Lower leg skin (tissue), 3 donors: ENCODE results near the gene PDE4A.

ENCODE experiments used
- POLR2A ChIP-seq, 2 donors: fragments of 450-650 bp; IDR thresholded peaks; one replicate each; pipeline ENCODE4 v1.6.1; 2016 to 2017; ENCODE audit warnings: antibody characterized with exemption in 2 of 2, mild to moderate bottlenecking in 1 of 2, moderate library complexity in 1 of 2
- TF ChIP-seq, protein P1 (sequence below), 3 donors: fragments of 450-650 bp; IDR thresholded peaks; one replicate each; pipeline ENCODE4 v1.5.1; 2016; ENCODE audit warnings: antibody characterized with exemption in 3 of 3, mild to moderate bottlenecking in 3 of 3, moderate library complexity in 2 of 3

DNA sequence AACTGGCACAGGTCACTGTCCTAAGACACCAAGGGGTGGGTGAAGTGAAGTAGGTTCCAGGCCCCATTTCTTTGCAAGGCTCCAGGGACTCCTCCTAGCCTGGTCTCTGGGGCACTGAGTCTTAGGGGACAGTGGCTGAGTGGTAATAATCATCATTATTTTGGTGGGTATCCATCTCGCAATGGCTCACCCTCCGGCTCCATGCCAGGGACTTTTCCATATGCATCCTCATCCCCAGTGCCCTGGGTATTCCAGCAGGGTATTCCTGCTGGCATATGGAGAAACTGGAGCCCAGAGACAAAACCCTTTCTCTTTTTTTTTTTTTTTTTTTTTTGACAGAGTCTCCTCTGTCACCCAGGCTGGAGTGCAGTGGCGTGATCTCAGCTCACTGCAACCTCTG lies 2.5 kb downstream of the PDE4A start:
- no peak for TF ChIP-seq POLR2A (IDR thresholded peaks at IDR 0.05)
- TF ChIP-seq, protein P1, sequence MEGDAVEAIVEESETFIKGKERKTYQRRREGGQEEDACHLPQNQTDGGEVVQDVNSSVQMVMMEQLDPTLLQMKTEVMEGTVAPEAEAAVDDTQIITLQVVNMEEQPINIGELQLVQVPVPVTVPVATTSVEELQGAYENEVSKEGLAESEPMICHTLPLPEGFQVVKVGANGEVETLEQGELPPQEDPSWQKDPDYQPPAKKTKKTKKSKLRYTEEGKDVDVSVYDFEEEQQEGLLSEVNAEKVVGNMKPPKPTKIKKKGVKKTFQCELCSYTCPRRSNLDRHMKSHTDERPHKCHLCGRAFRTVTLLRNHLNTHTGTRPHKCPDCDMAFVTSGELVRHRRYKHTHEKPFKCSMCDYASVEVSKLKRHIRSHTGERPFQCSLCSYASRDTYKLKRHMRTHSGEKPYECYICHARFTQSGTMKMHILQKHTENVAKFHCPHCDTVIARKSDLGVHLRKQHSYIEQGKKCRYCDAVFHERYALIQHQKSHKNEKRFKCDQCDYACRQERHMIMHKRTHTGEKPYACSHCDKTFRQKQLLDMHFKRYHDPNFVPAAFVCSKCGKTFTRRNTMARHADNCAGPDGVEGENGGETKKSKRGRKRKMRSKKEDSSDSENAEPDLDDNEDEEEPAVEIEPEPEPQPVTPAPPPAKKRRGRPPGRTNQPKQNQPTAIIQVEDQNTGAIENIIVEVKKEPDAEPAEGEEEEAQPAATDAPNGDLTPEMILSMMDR (IDR thresholded peaks at IDR 0.05): no peak
